Activated CD8-positive, alpha-beta memory T cell treated with anti-CD3 and anti-CD28 coated beads for 4 hours (primary cell): ENCODE measurements around the gene ORMDL3.
A peak's percentile ranks its signal among the peaks of the same experiment; 100 is the strongest.
"Not testable (repeated sequence)": the region's sequence is repeated elsewhere in the genome, so short reads cannot be mapped to it uniquely, and the experiment has no call there.

Experiments used
- DNase-seq, 2 donors: peaks; one replicate each; pipeline ENCODE4 v3.0.0-alpha.2; 2020; ENCODE audit warnings: low read depth in 2 of 2

The ORMDL3 gene

DNA sequence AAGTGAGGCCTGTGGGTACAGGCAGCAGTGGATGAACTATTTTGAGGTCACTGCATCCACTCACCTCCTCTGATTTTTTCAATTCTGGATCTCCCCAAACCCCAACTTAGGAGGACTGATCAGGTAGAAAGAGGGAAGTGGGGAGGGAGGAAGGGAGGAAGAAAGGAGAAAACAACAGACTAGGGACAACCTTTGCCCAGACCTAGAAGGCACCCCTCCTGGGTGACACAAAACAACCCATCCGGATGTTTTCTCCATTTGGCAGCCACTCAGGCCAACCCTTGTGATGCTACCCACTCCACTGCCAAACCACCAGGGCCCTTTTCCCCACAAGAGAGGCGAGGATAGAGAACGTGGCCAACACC, 2.7 kb downstream of the ORMDL3 start:
- no peak for DNase-seq

DNA sequence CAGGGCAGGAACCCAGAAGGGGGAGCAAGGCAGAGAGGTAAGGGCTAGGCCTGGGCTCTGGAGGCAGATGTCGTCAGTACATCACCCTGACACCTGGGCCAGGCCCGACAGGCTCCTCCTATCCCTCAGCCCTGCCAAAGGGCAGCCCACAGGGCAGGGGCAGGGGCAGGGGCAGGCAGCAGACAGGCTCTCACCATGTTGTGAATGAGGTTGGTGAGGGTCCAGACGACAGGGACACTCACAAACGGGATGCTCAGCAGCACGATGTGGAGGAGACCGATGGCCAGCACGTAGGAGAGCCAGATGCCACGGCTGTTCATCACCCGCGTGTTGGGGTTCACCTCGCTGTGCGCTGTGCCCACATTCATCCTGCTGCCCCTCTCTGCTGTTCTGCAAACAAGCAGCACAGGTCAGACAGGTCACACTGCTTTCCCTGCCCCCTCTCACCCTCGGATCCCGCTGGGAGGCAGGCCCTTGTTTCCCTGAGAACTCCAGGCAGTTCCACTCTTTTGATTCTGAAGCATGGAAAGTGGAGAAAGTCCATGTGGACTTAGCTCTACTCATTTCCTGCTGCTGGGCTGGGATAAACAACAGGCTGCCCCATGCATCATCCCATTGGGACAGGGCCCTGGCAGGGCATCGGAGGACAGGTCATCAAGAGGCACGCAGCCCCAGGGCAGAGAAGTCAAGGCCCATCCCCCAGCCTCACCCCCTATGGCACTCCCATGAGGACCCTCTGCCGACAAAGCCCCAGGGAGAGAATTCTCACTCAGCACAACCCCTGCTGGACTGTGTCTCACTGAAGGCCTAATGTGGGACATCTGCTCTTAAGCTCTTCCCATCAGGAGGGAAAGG, 3.3 kb downstream of the ORMDL3 start:
- DNase-seq, result no peak

DNA sequence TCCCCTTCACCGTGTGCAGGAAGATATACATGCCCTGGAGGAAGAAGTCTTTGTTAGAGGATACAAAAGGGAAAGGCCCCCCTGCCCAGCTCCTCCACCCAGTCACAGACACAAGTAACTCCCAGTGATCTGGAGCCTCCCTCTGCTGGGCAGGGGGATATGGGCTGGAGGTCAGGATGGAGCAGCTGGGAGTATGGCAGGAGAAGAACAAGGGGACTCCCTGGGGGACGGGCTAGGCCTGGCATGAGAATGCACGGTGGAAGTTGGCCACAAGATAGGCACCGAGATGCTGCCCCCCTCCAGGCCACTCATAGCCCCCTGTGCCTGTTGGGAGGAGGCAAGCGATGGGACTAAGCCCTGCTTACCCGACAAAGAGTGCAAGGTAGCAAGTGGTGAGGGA, 4.2 kb downstream of the ORMDL3 start:
- DNase-seq, result no peak

DNA sequence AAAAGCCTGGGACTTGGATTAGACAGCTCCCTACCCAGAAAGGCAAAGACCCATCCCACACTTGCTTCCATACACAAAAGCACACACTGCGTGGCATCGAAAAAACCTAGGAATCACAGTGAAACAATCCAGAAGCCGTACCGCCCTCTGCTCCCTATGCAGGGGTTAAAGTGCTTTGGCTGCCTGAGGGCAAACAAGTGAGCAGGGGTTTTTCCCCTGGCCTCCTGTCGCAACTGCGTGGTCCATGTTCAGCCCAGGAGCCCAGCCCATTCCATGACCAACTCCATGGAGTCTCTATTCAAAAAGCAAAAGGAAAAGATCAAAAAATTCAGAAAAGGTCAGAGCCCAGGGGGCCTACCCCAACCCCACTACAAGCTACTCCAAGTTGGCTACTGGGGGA, 5.4 kb downstream of the ORMDL3 start:
- no peak for DNase-seq

DNA sequence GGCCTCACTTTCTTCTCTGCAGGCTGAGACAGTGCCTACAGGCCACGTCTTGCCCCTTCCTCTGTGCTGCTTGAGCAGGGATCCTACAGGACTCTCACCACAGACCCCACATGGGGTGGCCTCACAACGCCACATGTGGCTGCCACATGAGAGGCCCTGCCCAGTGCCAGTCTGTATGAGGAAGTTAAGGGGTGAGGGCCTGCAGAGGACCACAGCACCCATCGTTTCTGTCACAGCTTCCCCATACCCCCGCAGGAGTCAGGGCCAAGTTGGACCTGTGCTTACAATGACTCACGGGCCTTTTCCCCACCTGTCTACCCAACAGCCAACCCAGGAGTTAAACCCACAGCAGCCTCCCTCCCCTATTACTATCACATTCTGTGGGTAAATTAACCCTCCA, 6.1 kb downstream of the ORMDL3 start:
- DNase-seq, result no peak

DNA sequence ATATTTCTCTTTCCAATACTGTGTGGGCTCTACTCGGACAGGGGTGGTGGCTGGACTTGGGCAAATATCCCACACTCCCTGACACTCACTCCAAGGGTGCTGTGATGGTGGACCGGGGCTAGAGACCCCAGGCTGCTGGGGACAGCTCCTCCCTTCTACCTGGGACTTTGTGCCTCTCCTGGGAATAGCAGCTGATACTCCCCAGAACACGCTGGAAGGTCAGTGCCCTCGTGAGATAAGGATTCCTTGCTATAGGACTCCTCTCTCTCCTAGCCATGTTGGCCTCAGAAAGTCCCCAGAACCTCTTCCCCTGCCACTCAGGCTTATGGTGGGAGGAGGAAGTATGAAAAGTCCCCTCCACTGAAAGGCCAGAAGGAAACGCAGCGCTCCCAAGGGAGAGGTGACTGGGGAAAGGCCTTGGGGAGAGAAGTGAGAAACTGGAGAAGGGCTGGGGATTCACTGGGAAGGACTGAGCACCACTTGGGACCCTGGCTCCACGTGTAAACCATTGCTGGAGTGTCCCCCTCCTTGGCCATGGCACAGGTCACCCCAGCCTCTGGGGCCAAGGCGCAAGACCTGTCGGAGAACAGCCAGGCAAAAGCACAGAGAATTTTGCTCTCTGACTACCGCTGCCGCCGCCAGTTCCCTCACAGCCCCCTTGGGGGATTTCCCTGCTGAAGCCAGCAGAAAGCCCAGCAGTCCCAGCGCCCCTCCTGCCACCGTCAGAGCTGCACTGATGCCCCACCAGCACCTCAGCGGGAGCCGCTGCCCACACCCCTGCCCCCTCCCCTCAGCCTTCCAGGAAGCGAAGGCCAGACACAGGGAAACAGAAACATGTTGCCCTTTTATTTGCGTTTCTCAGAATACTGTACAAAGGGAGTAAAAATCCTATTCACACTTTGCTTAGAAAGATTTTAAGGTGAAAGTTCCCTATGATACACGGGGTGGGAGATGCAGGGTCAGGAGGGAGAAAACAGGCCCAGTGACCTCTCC, 6.9 kb downstream of the ORMDL3 start:
- DNase-seq, result peak in 1 of 2 donors; percentile 18

DNA sequence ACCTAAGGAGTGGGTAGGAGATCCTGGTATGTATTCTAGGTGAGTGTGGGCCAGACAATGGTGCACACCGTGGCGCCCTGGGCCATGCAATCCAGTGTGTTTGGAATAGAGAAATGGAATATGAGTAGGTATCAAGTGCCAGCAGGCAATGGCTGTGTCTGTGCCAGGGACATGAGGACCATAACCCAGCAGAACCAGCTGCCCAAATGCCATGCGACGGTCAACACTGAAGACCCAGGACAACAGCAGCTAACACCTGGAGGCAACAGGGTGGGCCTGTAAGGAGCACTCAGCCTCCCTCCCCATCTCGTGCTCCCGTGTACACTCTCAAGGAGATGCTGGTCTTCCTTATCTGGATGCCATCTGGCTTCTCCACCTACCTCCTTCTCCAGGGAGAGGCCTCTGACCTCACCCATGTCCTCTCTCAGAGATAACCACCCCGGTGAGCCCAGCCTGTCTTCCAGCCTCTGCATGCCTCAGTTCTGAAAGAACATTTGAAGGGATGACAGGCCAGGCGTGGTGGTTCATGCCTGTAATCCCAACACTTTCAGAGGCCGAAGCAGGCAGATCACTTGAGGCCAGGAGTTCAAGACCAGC, 8.2 kb downstream of the ORMDL3 start:
- DNase-seq, result no peak

DNA sequence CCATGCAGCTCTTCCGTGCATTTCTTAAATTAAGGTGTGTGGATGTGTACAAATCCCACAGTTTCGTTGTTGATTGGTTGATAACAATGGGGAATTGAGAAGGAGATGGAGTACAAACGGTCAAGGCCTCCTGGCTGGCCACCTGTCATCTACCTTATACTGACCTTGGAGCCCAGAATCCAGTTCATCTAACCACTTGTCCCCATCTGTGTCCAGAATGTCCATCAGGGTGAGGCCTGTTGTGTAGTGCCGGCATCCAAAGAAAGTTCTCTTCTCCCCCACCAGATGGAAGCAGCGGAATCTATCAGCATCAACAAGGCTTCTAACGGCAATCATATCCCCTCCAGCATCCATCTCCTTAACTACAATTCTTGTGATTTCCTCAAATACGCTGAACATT, 10.5 kb downstream of the ORMDL3 start:
- no peak for DNase-seq

DNA sequence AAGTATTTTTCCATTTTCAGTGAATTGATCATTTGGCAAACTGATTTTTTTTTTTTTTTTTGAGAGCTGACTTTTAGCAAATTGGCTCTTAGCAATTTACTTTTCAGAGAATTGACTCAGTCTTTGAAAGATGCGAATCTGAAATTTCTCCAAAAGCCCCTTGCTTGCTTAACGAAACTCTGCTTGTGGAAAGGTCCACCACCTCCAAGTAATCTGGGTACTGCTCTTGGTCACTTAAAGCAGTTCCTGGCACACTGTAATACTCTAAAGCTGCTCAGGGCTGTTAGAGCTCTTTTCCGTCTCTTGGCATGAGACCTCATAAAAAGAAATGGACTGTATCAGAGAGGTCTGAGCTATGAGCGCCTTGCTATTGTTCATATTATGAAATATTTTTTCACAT, 11.8 kb downstream of the ORMDL3 start:
- DNase-seq, result no peak

DNA sequence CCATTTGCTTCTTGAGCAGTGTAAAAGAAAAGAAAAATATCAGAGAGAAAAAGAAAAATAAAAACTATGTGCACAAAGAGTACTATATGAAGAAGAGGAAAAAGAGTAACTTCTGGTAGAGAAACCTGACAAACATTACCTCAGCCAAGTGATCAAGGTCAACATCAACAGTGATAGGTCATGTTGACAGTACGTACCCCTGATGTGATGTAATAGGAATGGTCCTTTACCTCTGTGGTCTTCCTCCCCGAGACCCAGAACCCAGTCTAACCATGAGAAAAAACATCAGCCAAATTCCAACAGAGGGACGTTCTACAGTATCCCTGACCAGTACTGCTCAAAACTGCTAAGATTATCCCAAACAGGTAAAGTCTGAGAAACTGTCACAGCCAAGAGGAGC, 13.4 kb downstream of the ORMDL3 start:
- no peak for DNase-seq

DNA sequence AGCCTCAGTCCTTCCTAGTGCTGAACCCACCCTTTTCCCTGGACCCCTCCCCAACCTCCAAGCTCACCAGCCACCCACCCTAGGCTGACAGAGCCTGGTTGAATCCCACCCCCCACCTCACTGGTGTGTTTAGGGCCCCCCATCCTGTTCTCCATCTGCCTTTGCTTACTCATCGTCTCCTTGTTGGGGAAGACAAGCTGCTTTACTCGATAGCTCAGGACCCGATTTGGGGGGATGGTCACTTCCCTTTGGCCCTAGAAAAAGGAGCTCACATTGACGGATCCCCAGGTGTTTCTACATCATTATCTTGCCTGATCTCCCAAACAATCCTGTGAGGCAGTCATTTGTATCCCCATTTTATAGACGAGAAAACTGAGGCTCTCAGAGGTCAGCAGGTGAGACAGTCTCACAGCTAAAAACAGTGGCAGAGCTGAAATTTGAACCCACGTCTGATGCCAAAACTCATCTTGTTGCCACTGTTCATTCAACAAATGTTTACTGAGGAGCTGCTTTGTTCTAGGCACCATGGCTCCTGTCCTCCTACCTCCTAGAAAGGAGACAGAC, 18.5 kb downstream of the ORMDL3 start:
- no peak for DNase-seq

DNA sequence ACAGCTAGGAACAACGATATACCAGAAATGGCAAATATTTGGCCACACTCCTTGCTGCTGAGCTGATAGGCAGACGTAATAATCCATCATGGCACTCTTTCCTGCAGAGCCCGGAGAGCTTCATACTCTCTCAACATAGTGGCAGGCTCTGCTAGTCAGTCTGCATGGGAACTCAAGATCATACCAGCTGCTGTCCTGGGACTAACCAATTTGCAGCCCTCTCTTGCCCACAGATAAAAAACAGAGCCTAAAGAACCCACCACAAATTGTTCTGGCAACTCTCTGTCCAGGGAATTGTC, 22.5 kb downstream of the ORMDL3 start:
- no peak for DNase-seq

DNA sequence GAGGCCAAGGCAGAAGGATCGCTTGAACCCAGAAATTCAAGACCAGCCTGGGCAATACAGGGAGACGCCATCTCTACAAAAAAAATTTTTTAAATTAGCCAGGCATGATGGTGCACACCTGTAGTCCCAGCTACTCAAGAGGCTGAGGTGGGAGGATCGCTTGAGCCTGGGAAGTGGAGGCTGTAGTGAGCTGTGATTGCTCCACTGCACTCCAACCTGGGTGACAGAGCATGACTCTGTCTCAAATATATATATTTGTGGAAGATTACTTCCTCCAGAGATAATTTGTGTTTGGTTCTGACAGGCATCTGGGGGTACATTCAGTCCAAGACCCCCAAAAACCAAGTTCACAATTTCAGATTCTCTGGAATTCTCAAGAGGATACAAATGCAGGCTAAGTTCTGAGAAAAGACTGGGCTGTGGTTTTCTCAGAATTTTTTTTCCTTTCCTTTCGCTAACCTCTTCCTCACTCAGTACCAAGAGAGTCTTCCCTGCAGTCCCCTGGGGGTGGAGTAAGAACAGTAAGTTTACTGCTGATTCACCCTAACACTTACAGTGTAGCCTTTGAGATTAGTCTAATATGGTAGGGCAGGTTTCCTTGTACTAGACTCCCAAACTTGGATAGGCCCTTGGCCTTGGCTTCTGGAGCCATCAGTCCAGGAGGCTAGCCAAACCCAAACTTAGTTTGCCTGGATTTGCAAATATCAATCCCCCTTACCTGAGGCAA, 24.1 kb downstream of the ORMDL3 start:
- DNase-seq, result no peak

DNA sequence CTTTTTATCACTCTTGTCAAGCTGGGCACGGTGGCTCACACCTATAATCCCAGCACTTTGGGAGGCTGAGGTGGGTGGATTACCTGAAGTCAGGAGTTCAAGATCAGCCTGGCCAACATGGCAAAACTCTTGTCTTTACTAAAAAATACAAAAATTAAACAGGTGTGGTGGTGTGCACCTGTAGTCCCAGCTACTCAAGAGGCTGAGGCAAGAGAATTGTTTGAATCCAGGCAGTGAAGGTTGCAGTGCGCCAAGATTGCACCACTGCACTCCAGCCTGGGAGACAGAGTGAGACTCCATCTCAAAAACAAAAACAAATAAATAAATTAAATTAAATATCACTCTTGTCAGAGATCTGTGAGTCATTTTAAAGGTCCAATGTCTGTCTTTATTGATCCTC, 25.4 kb downstream of the ORMDL3 start:
- DNase-seq, result not testable (repeated sequence)

DNA sequence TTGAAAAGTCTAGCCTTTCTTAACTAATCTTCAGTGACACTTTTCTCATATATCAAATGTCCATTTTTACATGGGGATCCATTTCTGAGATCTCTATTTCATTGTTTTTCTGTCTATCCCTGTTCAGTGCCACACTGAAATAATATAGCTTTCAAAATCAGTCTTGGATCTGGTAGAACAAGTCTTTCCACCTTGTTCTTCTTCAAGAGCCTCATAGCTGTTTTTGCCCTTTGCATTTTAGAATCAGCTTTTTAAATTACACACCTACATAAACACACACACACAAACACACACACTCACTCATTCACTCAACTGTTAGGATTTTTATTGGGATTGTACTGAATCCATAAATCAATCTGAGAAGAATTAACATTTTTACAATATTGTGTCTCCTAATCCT, 28.2 kb downstream of the ORMDL3 start:
- no peak for DNase-seq

DNA sequence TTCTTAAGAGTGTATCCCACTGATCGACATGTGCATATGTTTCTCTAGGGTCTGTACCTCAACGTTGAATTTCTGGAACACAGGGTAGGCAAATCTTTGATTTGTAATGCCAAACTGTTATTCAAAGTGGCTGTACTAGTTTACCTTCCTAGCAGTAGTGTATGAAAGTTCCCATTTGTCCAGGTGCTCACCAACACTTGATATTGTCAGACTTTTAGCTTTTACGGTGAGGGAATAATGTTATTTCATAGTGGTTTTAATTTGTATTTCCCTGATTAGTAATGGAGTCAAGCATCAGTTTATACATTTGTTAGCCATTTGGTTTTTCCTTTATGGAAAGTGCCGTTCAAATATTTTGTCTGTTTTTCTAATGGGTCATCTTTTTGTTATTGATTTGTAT, 29.3 kb downstream of the ORMDL3 start:
- DNase-seq, result no peak

DNA sequence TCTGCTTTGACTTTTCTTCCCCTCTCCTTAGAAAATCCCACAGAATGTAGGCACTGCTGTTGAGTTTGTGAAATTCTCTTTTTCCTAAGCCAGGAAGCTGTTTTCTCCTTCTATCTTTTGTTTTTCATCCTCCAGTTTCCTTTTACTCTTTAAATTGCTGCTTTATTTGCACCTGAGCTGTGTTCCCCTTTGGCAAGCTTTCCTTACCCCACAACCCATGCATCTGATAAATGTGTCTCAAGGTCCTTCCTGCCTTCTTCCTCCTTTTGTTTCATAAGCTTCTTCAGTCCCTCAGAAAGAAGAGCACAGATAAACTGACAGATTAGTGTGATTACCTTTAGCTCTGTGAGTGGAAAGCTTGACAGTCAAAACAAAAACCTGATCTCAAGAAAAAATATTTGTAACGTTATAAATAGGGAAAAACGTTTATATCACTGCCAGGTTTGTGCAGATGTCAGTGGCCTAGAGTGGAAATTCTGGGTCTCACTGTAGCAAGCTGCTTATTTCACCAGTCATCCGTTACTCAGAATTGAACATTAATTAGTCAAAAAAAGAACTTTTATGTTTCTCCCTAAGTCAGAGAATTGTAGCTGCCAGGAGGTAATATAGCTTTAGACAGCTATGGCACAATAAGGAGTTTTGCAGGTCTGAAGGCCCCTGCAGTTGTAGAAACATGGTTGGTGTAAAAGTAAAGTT, 32.6 kb downstream of the ORMDL3 start:
- no peak for DNase-seq

DNA sequence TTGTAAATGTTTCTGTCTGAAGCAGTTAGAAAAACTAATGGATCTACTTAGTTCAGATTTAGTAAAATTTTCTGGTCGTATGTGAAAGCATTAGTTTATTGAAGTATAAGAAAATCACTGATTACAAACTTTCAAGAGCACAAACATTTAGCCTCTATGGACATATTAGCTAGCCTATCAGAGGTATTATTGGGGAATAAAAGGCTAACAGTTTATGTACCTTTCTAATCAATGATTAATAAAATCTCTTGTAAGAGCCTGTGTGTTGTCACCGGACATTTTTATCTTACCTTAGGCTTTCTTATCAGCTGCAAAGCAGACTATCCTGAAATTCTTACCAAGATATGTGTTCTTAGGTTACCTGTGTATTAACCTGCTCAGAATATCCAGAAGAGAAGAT, 38.2 kb downstream of the ORMDL3 start:
- DNase-seq, result no peak

DNA sequence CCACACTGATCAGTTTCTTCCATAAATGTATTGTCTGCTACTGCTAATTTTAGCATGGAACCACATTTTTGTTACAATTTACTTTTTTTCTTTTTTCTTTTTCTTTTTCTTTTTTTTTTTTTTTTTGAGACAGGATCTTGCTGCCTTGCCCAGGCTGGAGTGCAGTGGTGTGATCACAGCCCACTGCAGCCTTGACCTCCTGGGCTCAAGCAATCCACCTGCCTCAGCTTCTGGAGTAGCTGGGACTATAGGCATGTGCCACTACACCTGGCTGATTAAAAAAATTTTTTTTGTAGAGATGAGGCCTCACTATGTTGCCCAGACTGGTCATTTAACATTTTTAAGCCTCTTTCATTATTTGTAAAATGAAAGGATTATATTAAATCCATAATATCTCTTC, 40.3 kb downstream of the ORMDL3 start:
- no peak for DNase-seq

DNA sequence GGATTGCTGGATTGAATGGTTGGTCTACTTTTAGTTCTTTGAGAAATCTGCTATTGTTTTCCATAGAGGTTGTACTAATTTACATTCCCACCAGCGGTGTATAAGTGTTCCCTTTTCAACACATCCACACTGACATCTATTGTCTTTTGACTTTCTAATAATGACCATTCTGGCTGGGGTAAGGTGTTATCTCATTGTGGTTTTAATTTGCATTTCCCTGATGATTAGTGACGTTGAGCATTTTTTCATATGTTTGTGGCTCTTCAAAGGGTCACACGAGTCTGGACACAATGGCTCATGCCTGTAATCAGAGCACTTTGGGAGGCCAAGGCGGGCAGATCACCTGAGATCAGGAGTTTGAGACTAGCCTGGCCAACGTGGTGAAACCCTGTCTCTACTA, 41.3 kb downstream of the ORMDL3 start:
- not testable (repeated sequence) for DNase-seq

DNA sequence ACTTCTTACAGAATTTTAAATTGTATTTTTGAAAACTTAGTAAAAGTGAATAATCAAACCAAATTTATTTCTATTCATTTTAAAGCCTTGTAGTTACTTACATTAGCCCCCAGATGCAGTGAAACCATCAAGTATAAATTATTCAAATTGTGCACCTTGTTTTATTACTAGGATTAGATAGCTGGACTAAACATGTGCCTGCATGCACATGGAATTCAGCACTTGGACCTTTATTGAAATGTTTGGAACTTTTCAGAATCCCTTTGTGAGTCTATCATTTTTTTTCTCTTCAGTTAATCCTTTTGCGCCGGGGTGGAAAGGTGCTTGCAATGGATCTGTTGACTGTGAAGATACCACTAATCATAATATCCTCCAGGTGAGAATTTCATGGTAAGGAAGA, 54.6 kb downstream of the ORMDL3 start:
- DNase-seq, result no peak
